Hepatocyte (in vitro differentiated cells): ENCODE measurements around the gene PIWIL4.

Experiments
- EZH2phosphoT487 ChIP-seq: fragments of 200-600 bp; sonication (generic); IDR thresholded peaks from one replicate; pipeline ENCODE4 v1.6.1; 2018; ENCODE audit warnings: antibody characterized with exemption, mild to moderate bottlenecking, low read depth, moderate library complexity; ENCODE audit not compliant: unreplicated experiment, severe bottlenecking
- TF ChIP-seq, protein P1 (sequence below): fragments of 200-600 bp; sonication (generic); IDR thresholded peaks from 2 replicates; pipeline ENCODE4 v1.5.1; 2016; ENCODE audit warnings: antibody characterized with exemption, mild to moderate bottlenecking; ENCODE audit not compliant: poor library complexity

DNA sequence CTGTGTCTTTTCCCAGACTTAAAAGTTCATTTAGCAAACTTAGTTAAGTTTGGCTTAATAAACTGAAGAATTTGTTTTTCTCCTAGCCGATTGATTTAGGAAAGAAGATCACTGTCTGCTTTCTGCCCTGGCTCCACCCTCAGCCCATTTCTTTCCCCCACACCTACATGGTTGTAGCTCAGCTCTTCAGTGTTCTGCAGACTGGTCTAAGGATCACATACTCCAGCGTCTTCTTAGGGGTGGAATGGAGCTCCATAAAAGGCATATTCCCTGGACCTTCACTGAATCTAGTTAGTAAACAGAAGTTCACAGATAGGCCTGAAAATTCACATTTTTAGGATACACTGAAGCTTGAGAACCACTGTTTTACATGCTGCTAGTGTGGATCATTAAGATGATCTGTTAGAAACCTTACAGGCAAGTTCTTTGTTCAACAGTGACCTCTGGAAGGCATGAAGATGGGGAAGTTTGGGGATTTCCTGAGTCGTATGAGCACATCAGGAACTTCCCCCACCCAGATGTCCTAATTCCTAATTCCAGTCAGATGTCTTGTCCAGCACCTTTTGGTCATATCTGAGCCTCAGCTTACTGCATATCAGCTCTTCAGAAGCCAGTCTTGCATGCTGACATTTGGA lies 16.8 kb downstream of the PIWIL4 start:
- TF ChIP-seq, protein P1, sequence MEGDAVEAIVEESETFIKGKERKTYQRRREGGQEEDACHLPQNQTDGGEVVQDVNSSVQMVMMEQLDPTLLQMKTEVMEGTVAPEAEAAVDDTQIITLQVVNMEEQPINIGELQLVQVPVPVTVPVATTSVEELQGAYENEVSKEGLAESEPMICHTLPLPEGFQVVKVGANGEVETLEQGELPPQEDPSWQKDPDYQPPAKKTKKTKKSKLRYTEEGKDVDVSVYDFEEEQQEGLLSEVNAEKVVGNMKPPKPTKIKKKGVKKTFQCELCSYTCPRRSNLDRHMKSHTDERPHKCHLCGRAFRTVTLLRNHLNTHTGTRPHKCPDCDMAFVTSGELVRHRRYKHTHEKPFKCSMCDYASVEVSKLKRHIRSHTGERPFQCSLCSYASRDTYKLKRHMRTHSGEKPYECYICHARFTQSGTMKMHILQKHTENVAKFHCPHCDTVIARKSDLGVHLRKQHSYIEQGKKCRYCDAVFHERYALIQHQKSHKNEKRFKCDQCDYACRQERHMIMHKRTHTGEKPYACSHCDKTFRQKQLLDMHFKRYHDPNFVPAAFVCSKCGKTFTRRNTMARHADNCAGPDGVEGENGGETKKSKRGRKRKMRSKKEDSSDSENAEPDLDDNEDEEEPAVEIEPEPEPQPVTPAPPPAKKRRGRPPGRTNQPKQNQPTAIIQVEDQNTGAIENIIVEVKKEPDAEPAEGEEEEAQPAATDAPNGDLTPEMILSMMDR = no peak
- TF ChIP-seq EZH2phosphoT487 = no peak
